NCI-H1436 treated with DMSO at 0.1 percent for 48 hours (cell line): ENCODE data around the gene FOXD4L6.
"Not testable (repeated sequence)": the region's sequence is repeated elsewhere in the genome, so short reads cannot be mapped to it uniquely, and the experiment has no call there.

Experiments used
- DNase-seq: peaks from one replicate; lab custom pipeline; 2025; lab: John Stamatoyannopoulos, UW

The FOXD4L6 gene

DNA sequence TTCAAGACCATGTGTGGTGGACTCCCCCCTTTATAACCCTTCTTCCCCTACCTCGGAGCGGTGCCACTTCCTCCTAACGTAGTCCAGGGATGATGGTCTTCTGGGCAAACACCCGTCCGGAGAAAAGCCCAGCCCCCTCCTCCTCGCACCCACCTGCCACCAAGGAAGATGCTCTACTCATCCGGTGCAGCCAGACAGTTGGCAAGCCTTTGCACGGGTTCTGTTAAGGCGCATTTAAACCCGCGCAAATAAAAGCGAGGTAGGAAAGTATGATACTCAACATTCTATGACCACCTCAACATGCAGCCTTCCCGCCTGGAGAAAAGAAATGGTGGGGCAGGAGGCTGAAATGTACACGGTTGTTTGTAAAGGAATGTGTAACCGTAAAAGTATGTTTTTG, at the start of gene FOXD4L6:
Gene FOXD4L6, minus strand, starts transcription at position 101 of the 400 bp plus-strand sequence. CDS start 298 bp downstream, outside the sequence.
- DNase-seq = not testable (repeated sequence)

DNA sequence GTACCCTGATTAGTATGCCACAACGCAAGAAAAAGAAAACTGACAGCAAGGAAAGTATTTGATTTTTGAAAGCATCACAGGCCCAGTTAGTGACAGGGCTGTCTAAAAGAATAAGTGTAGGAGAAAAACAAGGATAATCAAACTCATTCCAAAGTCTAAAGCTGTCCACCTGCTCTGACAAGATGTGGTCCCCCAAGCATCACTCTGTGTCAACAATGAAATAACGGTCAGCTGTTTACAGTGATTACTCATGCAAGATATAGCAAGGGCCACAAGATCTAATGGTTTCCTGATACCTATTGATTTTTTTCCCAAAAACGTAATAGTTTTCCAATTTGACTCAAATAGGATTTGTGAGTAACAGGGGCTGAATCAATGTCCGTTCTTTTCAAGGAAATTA, 46.5 kb upstream of the FOXD4L6 start:
- not testable (repeated sequence) for DNase-seq

DNA sequence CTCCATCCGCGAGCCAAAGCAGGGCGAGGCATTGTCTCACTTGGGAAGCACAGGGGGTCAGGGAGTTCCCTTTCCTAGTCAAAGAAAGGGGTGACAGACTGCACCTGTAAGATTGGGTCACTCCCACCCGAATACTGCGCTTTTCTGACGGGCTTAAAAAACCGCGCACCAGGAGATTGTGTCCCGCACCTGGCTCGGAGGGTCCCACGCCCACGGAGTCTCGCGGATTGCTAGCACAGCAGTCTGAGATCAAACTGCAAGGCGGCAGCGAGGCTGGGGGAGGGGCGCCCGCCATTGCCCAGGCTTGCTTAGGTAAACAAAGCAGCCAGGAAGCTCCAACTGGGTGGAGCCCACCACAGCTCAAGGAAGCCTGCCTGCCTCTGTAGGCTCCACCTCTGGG, 21.6 kb upstream of the FOXD4L6 start:
- not testable (repeated sequence) for DNase-seq

DNA sequence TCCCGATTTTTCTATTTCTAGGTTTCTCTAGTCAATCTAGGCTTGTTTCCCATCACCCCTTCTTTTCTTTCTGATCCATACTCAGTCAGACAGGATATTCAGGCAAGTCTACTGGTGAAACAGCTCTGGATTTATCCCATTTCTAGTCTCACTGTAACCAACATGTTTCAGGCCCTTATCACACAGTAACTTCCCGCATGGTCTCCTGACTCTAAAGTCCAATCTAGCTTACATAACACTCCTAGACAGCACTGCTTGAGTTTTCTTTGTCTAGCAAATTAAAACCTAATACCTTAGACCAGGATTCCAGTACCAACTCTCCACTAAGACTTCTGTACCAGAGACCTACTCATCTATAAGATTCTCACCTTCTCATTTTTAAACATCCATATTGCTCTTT, 13.4 kb upstream of the FOXD4L6 start:
- not testable (repeated sequence) for DNase-seq

DNA sequence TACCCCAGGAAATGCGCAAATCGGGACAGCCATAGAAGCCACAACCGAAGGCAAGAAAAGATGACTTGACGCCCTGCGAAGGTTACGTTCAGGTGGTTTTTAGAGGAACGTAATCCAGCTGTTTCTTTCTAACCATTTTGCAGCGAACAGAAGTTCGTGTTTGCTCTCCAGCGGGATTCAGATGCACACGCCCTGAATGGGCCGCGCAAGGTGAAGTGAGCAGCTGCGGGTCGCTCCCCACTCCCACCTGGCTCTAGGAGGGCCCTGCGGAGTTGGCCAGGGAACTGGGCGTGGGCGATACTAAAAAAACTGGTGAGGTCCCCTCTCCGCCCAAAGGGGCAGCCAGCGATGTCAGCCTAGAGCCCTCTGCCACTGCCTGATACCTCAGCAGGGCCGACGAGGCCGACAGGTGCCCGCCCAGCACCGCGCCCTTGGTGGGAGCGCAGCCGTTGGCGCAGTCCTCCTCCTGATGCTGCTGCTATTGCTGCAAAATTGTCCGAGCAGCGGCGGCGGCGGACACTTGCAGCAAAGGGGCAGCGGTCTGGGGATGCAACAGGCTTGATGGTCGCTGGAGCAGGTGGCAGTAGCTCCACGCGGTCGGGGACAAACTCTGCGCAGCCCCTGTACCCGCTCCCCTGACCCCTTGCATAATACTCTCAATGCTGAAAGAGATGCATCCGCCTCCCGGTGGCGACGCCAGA, 1.6 kb downstream of the FOXD4L6 start:
- DNase-seq = not testable (repeated sequence)

DNA sequence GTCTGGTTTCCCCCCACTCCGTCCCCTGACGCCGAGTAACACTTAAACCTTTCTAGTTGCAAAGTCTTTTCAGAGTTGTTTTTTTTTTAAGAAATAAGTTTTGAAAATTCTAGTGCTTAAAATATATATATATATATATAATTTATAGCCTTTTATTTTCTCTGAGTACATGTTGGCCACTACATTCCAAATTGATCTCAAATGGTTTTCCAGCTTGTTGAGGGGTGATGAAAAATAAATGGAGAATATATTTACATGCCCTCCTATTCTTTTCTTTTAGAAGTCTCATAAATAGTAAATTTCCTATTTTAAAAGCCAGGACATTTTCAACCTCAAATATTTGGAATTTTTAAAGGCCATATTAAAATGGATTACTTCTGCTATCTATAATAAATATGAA, 2.5 kb downstream of the FOXD4L6 start:
- DNase-seq = not testable (repeated sequence)

DNA sequence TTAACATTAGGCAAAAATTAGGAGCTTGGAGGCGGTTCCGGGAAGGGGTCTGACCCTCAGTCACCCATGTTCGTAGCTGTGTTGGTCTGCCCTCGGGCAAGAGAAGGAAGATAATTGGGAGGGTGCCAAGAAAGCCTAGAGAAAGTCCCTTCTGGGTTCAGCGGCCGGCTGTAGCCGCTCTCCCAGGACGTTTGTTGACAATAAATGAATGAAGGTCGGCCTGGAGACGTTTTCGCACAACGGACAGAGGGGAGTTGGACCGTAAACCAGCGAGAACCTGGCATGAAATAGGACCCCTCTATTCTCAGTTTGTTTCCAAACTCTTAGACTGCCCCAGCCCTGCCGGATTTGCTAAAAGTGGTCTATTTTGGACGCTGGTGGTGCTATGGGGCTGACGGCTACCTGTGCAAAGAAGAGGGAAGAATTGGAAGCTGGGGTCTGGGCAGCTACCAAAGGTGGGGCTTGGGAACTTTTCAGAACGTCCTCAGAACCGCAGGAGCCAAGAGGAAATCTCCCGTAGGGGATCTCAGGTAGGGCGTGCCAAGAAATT, 3.3 kb downstream of the FOXD4L6 start:
- not testable (repeated sequence) for DNase-seq

DNA sequence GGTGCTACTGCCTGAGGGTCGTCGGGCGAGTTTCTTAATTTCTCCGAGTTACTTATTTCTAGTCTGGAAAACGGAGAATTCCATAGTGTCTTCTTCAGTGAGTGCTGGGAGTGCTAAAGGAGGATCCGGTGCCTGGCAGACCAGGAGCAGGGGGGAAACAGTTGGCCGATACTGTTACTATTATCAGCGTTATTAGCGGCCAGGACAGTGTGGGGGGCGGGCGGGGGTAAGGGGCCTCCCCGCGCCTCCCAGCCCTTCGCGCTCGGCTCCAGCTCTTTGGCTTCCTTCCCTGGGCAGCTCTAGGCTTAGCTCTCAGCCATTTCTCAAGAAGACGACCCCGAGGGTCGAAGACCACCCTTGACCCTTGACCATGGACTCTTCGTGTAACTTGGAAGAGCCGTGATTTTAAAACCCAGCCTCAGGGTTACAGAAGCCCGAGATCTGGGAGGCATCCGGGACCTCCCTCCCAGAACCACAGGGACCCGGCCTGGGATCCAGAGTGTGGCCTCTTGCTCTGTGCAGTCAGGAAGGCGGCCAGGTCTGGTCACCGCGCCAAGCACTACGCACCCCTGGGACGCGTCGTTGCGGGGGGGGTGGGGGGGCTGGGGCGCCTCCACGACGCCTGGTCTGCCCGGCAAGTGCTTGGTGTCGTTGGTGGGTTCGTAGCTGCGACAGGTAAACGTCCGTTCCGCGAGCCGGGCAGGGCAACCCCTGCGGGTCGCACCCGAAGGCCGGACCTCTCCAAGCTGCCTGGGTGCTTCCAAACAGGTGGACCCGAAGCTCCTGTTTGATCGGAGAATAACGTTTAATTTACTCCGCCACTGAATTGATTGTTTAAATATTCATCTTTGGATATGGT, 4.0 kb downstream of the FOXD4L6 start:
- DNase-seq = not testable (repeated sequence)

DNA sequence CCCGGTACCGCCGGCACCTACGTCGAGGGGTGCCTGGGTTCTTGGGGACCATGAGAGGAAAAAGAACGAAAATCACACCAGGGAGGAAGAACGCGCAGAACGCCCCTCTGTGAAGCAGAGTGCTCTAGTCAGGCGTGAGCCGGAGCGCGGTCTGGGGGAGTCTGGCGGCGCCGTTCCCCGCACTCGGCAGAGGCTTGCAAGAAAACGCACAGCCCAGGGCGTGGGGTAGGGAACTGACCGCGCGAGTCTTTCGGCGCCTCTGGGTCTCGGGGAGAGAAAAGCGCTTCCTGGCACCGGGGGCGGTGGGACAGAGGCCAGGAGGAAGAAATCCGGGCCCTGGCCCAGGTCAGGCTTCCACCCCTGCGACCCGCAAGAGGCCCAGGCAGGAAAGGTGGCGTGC, 4.7 kb downstream of the FOXD4L6 start:
- DNase-seq = not testable (repeated sequence)

DNA sequence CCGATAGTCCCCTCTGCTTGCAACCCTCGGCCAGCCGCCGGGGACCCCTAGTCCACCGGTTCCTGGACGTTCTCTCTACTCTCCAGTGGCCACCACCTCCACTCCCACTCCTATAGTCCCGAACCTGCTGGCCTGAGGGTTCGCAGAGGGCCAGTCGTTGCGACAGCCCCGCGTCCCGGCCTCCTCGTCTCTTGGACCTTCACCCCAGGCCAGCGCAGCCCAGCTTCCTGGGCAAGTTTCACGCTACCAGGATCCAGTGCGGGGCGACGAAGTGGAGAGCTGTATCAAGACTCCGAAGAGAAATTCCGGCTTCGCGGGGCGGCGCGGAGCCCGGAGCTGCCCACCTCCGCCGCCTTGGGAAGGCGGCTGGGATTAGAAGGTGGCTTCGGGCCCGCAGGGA, 5.1 kb downstream of the FOXD4L6 start:
- DNase-seq = not testable (repeated sequence)

DNA sequence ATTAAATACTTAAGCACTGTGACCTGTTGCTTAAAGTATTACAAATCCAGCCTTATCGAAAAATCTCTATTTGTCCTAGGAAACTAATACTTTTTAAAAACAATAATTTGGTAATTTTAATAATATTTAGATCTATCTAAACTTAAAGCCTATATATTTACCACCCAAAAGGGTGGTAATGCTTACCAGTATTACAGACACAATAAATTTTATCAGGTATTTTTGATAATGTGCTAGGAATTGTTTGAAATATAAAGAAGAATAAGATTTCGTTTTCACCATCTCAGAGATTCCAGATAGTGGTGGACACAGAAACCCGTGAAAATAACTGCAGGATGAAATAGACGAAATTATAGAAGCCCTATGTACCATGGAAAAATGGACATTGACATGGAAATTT, 7.8 kb downstream of the FOXD4L6 start:
- not testable (repeated sequence) for DNase-seq

DNA sequence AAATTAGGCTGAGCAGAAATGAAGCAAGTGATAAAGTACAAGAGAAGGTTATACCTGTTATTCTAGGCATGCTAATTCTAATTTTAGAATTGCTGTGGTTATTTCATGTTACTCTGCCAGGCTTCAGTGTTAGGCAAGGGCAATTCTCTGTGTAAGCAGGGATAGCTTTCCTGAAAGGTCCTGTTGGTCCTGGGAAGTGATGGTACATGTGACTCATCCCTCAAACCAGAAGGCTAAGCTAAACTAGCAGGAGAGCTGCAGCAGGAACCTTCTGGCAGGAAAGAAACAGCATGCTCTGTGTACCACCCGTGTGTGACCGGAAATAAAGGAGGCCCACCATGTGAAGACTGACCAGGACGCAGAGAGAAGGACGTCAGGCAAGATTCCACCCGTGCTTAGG, 8.8 kb downstream of the FOXD4L6 start:
- DNase-seq = not testable (repeated sequence)

DNA sequence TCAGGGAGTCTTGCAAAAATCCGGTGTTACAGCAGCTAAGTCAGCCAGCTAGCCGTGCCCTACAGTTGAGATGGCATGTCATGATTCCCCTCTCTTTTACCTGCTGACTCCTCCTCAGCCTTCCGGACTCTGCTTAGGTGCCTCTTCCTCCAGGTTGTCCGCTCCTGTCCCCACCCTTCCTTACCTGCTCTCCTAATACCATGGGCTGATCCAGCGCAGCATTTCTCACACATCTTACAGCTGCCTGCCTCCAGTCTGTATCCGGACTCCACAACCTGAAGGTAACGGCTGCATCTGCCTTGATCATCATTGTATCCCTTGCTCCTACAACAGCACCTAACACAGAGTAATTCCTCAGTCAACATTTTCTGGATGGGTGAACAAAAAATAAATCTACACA, 9.2 kb downstream of the FOXD4L6 start:
- DNase-seq = not testable (repeated sequence)

DNA sequence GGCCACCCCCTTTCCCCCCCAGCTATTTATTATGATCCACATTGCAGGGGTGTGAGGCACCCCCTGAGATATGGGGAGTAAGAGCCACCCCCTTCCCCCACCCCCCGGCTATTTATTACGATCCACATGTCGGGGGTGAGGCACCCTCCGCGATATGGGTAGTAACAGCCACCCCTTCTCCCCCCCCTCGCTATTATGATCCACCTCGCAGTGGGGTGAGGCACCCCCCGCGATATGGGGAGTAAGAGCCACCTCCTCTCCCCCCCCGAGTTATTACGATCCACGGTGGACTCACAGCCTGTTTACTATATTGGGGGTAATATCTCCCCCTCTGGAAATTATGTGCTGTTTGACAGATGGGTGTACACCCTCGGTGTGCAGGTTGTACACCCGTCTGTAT, 15.1 kb downstream of the FOXD4L6 start:
- DNase-seq = not testable (repeated sequence)

DNA sequence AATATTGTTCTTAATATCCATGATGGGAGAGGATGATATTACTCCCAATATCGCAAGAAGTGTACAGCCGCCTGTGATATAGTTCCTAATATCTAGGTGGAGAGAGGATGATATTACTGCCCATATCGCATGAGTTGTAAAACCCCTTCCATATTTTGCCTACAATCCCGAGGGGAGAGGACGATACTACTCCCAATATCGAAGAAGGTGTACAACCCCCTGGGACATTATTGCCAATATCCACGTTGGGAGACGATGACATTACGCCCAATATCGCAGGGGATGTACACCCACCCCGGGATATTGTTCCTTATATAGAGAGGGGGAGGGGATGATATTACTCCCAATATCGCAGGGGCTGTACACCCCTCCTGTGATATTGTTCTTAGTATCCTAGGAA, 17.1 kb downstream of the FOXD4L6 start:
- DNase-seq = not testable (repeated sequence)

DNA sequence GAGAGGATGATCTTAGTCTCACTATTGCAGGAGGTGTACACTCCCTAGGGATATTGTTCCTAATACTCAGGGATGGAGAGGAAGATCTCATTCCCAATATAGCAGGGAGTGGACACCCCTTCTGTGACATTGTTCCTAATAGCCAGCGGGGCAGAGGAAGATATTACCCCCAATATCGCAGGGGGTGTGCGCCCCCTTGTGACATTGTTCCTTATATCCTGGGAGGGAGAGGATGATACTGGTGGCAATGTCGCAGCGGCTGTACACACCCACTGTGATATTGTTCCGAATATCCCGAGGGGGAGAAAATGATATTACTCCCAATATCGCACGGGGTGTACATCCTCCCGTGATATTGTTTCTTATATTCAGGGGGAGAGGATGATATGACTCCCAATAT, 17.6 kb downstream of the FOXD4L6 start:
- not testable (repeated sequence) for DNase-seq

DNA sequence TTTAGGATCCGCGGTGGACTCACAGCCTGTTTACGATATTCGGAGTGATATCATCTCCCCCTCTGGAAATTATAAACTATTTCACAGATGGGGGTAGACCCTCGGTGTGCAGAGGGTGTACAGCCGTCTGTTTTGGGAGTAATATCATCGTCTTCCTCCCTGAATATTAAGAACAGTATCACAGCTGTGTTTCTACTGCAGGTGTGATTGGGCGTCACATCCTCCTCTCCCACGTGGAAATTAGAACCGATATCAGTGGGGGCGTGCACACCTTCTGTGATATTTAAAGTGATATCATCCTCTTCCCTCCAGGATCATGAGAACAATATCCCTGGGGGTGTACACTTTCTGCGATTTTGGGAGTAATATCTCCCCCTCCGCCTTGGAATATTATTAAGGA, 19.2 kb downstream of the FOXD4L6 start:
- DNase-seq = not testable (repeated sequence)

DNA sequence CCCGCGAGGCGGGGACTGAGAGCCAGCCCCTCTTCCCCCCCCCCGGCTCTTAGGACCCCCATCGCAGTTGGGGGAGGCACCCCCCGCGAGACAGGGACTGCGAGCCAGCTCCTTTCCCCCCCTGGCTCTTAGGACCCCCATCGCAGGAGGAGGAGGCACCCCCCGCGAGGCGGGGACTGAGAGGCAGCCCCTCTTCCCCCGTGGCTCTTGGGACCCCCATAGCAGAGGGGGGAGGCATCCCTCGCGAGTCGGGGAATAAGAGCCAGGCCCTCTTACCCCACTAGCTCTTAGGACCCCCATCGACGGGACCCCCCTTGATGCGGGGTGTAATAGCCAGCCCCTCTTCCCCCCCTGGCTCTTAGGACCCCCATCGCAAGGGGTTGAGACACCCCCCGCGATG, 19.7 kb downstream of the FOXD4L6 start:
- not testable (repeated sequence) for DNase-seq

DNA sequence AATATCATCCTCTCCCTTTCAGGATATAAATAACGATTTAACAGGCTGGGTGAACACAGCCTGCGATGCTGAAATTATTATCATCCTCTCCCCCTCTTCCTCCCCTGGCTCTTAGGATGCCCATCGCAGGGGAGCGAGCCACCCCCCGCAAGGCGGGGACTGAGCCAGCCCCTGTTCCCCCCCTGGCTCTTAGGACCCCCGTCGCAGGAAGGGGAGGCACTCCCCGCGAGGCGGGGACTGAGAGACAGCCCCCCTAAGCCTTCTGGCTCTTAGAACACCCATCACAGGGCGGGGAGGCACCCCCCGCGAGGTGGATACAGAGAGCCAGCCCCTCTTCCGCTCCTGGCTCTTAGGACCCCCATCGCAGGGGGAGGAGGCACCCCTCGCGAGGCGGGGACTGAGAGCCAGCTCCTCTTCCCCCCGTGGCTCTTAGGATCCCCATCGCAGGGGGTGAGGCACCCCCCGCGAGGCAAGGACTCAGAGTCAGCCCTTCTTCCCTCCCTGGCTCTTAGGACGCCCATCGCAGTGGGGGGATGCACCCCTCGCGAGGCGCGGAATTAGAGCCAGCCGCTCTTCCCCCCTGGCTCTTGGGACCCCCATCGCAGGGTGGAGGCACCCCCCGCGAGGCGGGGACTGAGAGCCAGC, 21.9 kb downstream of the FOXD4L6 start:
- not testable (repeated sequence) for DNase-seq

DNA sequence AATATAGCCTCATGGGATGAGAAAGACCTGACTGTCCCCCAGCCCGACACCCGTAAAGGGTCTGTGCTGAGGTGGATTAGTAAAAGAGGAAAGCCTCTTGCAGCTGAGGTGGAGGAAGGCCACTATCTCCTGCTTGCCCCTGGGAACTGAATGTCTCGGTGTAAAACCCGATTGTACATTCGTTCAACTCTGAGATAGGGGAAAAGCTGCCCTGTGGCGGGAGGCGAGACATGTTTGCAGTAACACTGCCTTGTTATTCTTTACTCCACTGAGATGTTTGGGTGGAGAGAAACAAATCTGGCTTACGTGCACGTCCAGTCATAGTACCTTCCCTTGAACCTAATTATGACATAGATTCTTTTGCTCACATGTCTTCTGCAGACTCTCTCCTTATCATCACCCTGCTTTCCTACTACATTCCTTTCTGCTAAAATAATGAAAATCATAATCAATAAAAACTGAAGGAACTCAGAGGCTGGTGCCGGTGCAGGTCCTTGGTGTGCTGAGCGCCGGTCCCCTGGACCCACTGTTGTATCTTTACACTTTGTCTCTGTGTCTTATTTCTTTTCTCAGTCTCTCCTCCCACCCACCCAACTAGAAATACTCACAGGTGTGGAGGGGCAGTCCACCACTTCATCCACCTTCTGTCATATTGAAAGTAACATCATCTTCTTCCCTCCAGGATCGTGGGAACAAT, 22.8 kb downstream of the FOXD4L6 start:
- not testable (repeated sequence) for DNase-seq

DNA sequence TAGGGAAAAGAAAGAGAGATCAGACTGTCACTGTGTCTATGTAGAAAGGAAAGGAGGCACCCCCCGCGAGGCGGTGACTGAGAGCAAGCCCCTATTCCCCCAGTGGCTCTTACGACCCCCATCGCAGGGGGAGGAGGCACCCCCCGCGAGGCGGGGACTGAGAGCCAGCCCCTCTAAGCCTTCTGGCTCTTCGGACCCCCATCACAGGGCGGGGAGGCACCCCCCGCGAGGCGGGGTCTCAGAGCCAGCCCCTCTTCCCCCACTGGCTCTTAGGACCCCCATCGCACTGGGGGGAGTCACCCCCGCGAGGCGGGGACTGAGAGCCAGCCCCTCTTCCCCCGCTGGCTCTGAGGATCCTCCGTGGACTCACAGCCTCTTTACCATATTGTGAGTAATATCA, 23.9 kb downstream of the FOXD4L6 start:
- not testable (repeated sequence) for DNase-seq

DNA sequence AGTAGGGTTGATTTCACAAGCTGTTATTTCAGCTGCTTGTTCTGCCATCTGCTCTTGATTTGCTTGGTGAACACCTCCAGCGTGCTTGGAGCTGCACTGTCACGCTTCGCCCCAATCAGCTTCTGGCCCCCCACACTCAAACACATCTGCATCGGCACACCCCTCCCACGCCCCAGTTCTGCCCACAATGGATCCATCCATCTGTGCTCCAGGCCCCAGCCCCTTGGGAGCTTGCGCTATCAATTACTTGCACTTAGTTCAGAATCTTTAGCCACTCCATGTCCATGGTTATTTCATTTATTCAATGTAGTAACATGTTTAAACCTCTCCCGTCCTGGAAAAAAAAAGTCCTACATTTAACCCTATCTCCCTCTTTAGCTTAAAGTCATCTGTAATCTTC, 28.0 kb downstream of the FOXD4L6 start:
- DNase-seq = not testable (repeated sequence)
